AG04450 (cell line): Measurements from ENCODE around the gene KRTAP5-6. TPM values are rescaled to one million over a fixed set of nuclear protein-coding genes. Genes with fewer than 3 reads are reported as not detected.
"Not testable (repeated sequence)": the region's sequence is repeated elsewhere in the genome, so short reads cannot be mapped to it uniquely, and the experiment has no call there.

ENCODE experiments used
- CTCF ChIA-PET: fragments of 300-600, 350-600 bp; formaldehyde crosslinking; extraction: SDS; loops from one replicate; lab custom pipeline; 2022; ENCODE audit warnings: antibody characterized with exemption, inconsistent platforms; lab: Charles Lee
- POLR2A ChIA-PET: fragments of 350-600 bp; formaldehyde crosslinking; extraction: SDS; loops from one replicate; lab custom pipeline; 2021; ENCODE audit warnings: antibody characterized with exemption, inconsistent platforms; lab: Yijun Ruan, JAX
- DNase-seq: peaks from one replicate; pipeline ENCODE4 v3.0.0-alpha.2; 2011; ENCODE audit warnings: low read depth, low spot score
- H3K27ac ChIP-seq: one replicate; pipeline ENCODE4 v1.5.1; 2012; ENCODE audit warnings: low read depth, low read length, control low read depth
- H3K27me3 ChIP-seq: one replicate; pipeline ENCODE4 v1.6.0; 2012; ENCODE audit warnings: low read length; ENCODE audit not compliant: control insufficient read depth, insufficient read depth
- H3K4me3 ChIP-seq: 2 replicates; pipeline ENCODE4 v1.5.1; 2011; ENCODE audit warnings: mild to moderate bottlenecking, low read depth, low read length, control low read depth
- H3K9me3 ChIP-seq: 2 replicates; pipeline ENCODE4 v1.5.1; 2012; ENCODE audit warnings: low read length; ENCODE audit not compliant: control insufficient read depth, insufficient read depth
- CTCF ChIP-seq: IDR thresholded peaks from 2 replicates; pipeline ENCODE4 v1.5.1; 2011; ENCODE audit warnings: low read depth, low read length, control low read depth, inconsistent platforms
- polyA plus RNA-seq: library from polyadenylated mRNA; depleted of rRNA; stranded (reverse); fragments of >200 nt; gene quantifications from 2 replicates; pipeline ENCODE4 v1.2.3, GENCODE V29; 2011

The KRTAP5-6 gene
- polyA plus RNA-seq, 1 experiment: not detected

GRCh38 chr11:1656061-1656441, 40.9 kb upstream of the KRTAP5-6 start:
- Histone ChIP-seq H3K9me3 (no peaks in the 10 kb centered on the region; the same call in 1 of the 2 replicates), H3K4me3 (no peak overlapping the region), H3K27ac (no peak overlapping the region), H3K27me3 (peaks cover 41% of the 10 kb centered on the region)
- DNase-seq: no peak
- POLR2A ChIA-PET: no interaction called here
- CTCF ChIA-PET: no interaction called here
- TF ChIP-seq CTCF: no peak

- DNase-seq: no peak
- H3K9me3 ChIP-seq: no peaks in the 10 kb centered on the region; the same call in 1 of the 2 replicates
- no peak for TF ChIP-seq CTCF
- H3K27ac ChIP-seq: no peak overlapping the region
- no peak overlapping the region for H3K4me3 ChIP-seq
- H3K27me3 ChIP-seq: peaks cover 37% of the 10 kb centered on the region
- ChIA-PET POLR2A (no interaction called here), CTCF (no interaction called here)
Measured at GRCh38 chr11:1656670-1657069, 40.3 kb upstream of the KRTAP5-6 start.

GRCh38 chr11:1659506-1659905, 37.5 kb upstream of the KRTAP5-6 start:
- ChIA-PET CTCF (no interaction called here), POLR2A (no interaction called here)
- Histone ChIP-seq H3K4me3 (no peak overlapping the region), H3K9me3 (no peaks in the 10 kb centered on the region), H3K27ac (no peak overlapping the region), H3K27me3 (peaks cover 36% of the 10 kb centered on the region)
- TF ChIP-seq CTCF: no peak
- no peak for DNase-seq

- ChIA-PET CTCF (no interaction called here), POLR2A (no interaction called here)
- H3K27ac ChIP-seq: no peak overlapping the region
- no peak overlapping the region for H3K4me3 ChIP-seq
- H3K27me3 ChIP-seq: peaks cover 29% of the 10 kb centered on the region
- H3K9me3 ChIP-seq: no peaks in the 10 kb centered on the region
- TF ChIP-seq CTCF: no peak
- DNase-seq: no peak
Measured at GRCh38 chr11:1660111-1660867, 36.7 kb upstream of the KRTAP5-6 start.

- H3K4me3 ChIP-seq, POLR2A ChIA-PET, H3K9me3 ChIP-seq, H3K27ac ChIP-seq, DNase-seq, CTCF ChIA-PET: not testable (repeated sequence)
- H3K27me3 ChIP-seq: peaks cover 19% of the 10 kb centered on the region
Measured at GRCh38 chr11:1661454-1662269, 35.3 kb upstream of the KRTAP5-6 start.

GRCh38 chr11:1662699-1663283, 34.2 kb upstream of the KRTAP5-6 start:
- DNase-seq, POLR2A ChIA-PET, H3K27ac ChIP-seq, H3K9me3 ChIP-seq, H3K4me3 ChIP-seq, CTCF ChIA-PET: not testable (repeated sequence)
- H3K27me3 ChIP-seq: peaks cover 16% of the 10 kb centered on the region
